ENCODE results near the gene MEX3C. TPM values are rescaled to one million over a fixed set of nuclear protein-coding genes. Genes with fewer than 3 reads are reported as not detected.

Gene MEX3C
- total and polyA plus RNA-seq, 8 donors: 7.2 to 45.2 (median 16.6) TPM

GRCh38 chr18:51137026-51137729, 60.3 kb downstream of the MEX3C start:
- no peaks in the 10 kb centered on the region for H3K27me3 ChIP-seq
- DNase-seq: no peak
- intact Hi-C loops (cut with DNase I; ENCODE audit: low total_unique reads): no loop called here
- H3K4me1 ChIP-seq: no peaks in the 10 kb centered on the region
- TF ChIP-seq CTCF (IDR thresholded peaks at IDR 0.05): no peak
- no peak for TF ChIP-seq POLR2A (IDR thresholded peaks at IDR 0.05)
- no peak for TF ChIP-seq EP300 (IDR thresholded peaks at IDR 0.05)
- no peak for TF ChIP-seq POLR2AphosphoS5 (IDR thresholded peaks at IDR 0.05)
- H3K9me3 ChIP-seq: no peaks in the 10 kb centered on the region
- no peak overlapping the region for H3K4me3 ChIP-seq
- 90 to 96% (median 94%) methylated on average over 11 to 21 of the region's 21 CpGs for WGBS, 5 donors
- H3K27ac ChIP-seq: no peak overlapping the region
- H3K36me3 ChIP-seq: no peaks in the 10 kb centered on the region

GRCh38 chr18:51135795-51136194, 61.7 kb downstream of the MEX3C start:
- no peak for DNase-seq
- no peak overlapping the region for H3K27ac ChIP-seq
- intact Hi-C loops (cut with DNase I; ENCODE audit: low total_unique reads): no loop called here
- no peaks in the 10 kb centered on the region for H3K9me3 ChIP-seq
- no peaks in the 10 kb centered on the region for H3K4me1 ChIP-seq
- no peaks in the 10 kb centered on the region for H3K36me3 ChIP-seq
- no peaks in the 10 kb centered on the region for H3K27me3 ChIP-seq
- WGBS, 5 donors: 72 to 78% (median 74%) methylated on average over 6 of the region's 6 CpGs
- TF ChIP-seq CTCF (IDR thresholded peaks at IDR 0.05) (peak in 1 of 7 experiments; percentile 34), EP300 (IDR thresholded peaks at IDR 0.05) (no peak)
- no peak overlapping the region for H3K4me3 ChIP-seq

- Histone ChIP-seq H3K4me1 (no peaks in the 10 kb centered on the region), H3K4me3 (no peak overlapping the region), H3K9me3 (no peaks in the 10 kb centered on the region), H3K27ac (no peak overlapping the region), H3K27me3 (no peaks in the 10 kb centered on the region), H3K36me3 (no peaks in the 10 kb centered on the region)
- WGBS, 5 donors: 79 to 88% (median 85%) methylated on average over 9 of the region's 9 CpGs
- intact Hi-C loops (cut with DNase I; ENCODE audit: low total_unique reads): no loop called here
- TF ChIP-seq CTCF (IDR thresholded peaks at IDR 0.05): no peak
- no peak for TF ChIP-seq POLR2AphosphoS5 (IDR thresholded peaks at IDR 0.05)
- TF ChIP-seq POLR2A (IDR thresholded peaks at IDR 0.05): no peak
- no peak for DNase-seq
Observed at GRCh38 chr18:51135364-51135763, 62.1 kb downstream of the MEX3C start.

- TF ChIP-seq POLR2A (IDR thresholded peaks at IDR 0.05): no peak
- no peak for TF ChIP-seq EP300 (IDR thresholded peaks at IDR 0.05)
- no peak for TF ChIP-seq CTCF (IDR thresholded peaks at IDR 0.05)
- TF ChIP-seq POLR2AphosphoS5 (IDR thresholded peaks at IDR 0.05): no peak
- Histone ChIP-seq H3K9me3 (no peaks in the 10 kb centered on the region), H3K4me3 (no peak overlapping the region), H3K27me3 (no peaks in the 10 kb centered on the region), H3K27ac (no peak overlapping the region), H3K4me1 (no peaks in the 10 kb centered on the region), H3K36me3 (no peaks in the 10 kb centered on the region)
- 93 to 97% (median 96%) methylated on average over 4 of the region's 4 CpGs for WGBS, 5 donors
- intact Hi-C loops (cut with DNase I; ENCODE audit: low total_unique reads): no loop called here
- DNase-seq: no peak
Observed at GRCh38 chr18:51134721-51135120, 62.8 kb downstream of the MEX3C start.

Measured in stomach (tissue), 9 donors.